ENCODE data around the gene SF3A1. TPM values are rescaled to one million over a fixed set of nuclear protein-coding genes. Genes with fewer than 3 reads are reported as not detected.

Gene SF3A1
- total RNA-seq, 1 donor from 2014 or later, result 15.5 TPM

DNA sequence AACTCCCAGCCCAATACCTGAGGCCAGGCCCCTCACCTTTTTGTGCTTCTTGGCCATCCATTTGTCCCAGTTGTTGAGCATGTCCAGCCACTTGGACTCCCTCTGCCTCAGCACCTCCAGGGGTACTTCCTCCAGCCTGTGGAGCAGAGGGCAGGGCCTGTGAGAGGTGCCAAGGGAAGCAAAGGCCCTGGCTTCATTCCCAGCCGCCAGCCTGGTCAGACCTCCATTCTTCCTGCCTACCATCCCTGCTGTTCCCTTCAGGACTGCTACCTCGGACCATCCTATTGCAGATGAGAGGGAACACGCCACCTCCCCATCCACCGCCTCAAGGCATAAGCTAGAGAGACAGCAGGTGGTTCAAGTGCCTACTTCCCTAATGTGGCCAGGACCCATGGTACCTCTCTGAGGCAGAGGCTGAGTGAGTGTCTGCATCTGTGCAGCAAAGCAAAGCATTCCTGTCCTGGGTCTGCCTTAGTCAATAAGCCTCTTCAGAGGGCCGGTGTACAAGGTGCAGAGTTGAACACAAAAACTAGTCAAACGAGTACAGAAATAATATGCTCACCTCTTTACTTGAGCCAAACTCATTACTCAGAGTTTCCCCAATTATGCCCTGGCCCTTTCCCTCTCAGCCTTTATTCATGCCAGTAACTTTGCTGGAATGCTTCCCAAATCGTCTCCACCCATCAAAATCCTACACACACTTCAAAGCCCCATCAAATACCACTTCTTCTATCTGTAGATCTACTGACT lies 52.0 kb downstream of the SF3A1 start:
- peak in 1 of 2 donors; percentile 72 for DNase-seq (ENCODE audit: low read depth in 2 of 2)

DNA sequence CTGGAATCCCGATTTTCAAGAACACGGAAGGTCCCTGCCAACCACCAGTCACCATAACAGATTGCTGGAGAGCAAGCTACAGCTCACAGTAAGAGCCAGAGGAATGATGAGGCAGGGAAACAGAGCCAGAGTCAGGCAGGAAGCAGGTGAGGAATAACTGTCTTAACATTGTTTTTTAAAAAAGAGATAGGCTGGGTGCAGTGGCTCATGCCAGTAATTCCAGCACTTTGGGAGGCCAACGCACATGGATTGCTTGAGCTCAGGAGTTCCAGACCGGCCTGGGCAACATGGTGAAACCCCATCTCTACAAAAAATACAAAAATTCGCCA lies 53.9 kb downstream of the SF3A1 start:
- DNase-seq (ENCODE audit: low read depth in 2 of 2), result peak; percentile 32 to 33

DNA sequence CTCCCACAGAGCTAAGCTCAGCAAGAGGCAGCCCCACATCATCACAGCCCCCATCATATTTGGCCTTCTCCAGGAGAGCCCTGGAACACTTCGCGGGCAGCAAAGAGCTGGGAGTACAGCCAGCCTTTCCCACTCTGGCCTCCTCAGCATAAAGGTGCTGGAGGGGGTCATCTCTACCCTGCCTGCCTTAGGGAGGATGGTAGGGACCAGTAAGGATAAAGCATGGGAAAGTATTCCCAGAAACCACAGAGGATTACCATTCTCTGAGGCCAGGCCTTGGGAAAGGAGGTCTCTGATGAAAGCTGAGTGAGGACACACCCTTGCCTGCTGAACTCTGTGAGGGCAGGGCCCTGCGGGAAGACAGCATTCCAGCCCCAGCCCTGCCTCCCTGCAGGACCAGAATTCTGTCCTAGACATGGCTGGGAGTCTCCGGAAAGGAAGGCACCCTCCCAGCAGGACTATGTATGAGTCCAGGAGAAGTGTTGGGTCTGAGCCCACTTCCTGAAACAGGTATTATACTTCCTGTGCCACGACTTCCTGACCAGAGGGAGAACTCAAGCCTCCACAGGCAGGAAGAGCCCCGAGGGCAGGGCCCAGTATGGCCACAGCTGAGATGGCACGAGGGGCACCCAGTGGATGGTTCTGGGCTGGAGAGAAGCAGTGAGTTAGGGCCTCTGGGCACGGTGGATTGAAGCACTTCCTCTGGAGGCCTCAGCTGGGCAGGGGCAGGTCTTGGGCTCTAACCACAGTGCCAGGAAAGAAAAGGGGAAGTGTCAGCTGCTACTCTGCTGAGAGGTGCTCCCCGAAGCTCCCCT lies 54.5 kb downstream of the SF3A1 start:
- no peak for DNase-seq (ENCODE audit: low read depth in 2 of 2)

DNA sequence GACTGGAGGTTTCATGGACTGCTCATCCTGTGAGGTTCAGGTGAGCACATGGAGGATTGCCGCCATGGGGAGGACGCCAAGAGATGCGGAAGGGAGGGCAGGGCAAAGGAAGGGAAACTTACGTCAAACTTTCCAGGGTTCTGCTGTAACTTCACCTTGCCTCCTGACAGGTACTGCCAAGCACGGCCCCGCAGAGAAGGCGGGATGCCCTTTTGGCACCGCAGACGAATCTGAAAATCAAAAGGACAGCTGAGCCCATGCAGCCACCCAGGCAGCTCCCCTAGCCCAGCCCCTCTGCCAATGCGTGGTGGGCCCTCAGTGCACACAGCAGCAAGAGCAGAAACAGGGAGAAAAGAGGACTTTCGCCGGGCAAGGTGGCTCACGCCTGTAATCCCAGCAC lies 57.4 kb downstream of the SF3A1 start:
- DNase-seq (ENCODE audit: low read depth in 2 of 2), result no peak

DNA sequence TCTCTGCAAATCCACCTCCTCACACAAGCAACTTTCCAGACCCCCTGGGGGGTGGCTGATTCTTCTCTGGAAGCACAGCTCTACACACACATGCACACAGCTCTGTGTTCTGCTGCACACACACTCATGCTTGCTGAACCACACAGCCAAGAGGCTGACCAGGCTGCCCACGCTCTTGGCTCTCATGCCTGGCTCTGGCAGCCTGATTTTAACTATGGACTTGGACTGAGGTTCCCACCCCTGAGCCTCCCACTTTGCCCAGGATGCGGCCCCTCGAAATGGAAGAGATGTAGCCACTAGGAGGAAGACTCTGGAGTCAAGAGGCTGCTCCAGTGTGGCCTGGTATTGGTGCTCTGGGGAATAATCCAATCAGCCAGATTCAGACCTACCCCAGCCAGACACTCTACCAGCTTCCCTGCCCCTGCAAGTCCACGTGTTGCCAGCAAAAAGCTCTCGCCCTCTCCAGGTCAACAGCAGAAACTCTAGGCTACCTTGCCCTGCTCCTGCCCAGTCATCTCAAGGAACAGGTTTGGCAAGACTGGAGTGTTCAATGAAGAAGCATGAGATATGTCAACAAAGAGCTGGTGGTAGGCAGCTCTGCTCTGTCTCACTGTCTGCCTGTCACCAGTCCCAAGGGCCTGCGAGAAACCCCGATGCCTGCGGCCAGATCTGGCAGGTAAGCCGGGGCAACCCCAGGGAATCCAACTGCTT lies 58.5 kb downstream of the SF3A1 start:
- no peak for DNase-seq (ENCODE audit: low read depth in 2 of 2)

DNA sequence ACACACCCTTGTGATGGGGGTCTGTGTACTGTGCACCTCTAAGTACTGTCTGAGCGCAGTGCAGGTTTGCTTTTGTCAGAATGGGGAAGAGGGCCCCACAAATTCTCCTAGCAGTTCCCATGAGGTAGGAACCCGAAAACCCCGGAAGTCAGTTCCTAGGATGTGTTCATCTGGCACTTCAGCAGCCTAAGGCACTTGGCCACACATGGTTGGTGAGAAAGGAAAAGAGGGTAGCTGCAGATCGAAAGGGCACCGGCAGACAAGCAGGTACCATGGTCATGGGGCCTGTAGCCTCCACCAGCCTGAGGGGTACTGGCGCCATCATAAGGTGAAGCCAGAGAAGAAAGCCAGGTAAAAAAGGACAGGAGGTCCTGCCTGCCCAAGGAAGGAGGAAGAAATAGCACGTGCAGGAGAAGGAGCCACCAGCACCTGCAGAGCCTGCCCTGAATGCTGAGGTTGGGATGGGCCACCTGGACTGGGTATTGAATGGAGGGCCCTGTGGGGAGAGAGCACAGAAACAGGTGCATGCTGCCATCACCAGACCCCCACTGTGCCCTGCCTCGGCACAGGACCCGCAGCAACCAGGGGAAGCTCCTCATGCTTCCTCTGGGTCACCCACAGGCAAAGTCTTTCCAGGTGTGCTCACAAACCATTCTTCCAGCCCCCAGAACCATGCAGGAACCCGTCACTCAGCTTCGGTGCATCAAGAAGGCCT lies 59.3 kb downstream of the SF3A1 start:
- DNase-seq (ENCODE audit: low read depth in 2 of 2), result no peak

DNA sequence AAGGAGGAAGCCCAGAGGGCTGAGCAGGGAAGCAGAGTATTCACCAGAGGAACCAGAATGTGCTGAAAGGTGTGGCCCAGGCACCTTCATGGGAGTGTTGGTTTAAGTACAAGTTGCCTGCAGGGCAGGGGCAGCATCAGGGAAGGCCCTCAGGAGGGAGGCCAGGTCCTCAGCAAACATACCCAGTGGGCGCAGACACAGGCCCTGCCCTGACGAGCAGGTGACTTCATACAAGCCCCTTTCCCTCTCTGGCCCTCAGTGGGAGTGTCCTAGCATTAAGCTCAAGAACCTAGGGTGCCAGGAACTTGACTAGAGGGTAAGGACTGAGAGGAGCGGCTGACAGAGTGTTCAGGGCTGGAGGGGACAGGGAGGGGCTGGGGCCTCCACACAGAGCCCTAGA lies 59.9 kb downstream of the SF3A1 start:
- no peak for DNase-seq (ENCODE audit: low read depth in 2 of 2)

DNA sequence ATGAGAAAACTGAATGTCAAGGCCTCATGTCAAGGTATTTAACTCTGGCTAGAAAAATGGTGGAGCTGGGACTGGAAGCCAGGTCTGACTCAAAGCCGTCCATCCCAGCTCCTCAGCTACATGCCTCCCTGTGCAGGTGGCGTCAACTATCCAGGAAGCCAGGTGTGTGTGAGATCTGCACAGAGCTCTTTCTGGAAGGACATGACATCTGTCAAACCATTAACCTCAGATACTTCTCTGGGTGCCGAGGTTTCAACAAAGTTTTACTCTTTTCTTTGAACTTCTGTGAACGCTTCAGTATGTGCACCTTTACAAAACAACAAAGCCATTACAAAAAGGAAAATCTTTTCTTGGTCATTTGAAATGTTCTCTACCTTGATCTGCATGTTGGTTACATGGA lies 60.4 kb downstream of the SF3A1 start:
- no peak for DNase-seq (ENCODE audit: low read depth in 2 of 2)

DNA sequence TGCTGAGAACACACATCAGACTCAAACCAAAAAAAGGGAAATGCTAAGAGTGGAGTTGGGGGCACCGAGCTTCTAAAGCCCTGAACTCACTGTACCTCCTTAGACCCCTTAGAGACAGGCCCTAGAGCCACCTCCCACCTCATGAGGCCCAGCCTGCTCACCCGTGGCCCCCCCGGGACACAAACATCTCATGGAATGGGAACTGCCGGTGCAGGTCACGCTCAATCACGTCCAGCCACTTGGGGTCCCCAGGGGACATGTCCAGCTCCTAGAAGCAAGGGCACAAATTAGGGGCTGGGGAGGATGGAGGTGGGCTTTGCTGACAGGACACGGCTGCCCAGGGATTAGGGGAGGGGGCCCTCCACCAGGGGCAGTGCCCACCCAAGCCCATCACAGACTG lies 61.1 kb downstream of the SF3A1 start:
- no peak for DNase-seq (ENCODE audit: low read depth in 2 of 2)

DNA sequence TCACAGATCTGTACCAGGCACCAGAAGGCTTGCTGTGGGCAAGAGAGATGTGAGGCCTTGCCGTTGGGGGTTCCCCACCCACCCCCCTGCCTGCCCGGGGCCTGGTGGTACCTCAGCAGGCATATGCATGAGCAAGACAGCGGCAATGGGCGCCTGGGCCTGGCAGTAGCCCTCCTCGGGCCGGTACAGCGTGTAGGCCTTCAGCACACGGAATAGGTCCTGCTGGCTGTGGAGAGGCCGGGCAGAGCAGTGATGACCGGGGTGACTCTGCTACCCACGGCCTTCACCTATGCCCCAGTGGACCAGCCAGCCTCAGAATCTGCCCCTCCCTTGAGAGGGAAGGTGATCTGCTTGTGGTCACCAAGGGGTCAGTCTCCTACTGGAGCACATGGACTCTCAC lies 61.9 kb downstream of the SF3A1 start:
- no peak for DNase-seq (ENCODE audit: low read depth in 2 of 2)

DNA sequence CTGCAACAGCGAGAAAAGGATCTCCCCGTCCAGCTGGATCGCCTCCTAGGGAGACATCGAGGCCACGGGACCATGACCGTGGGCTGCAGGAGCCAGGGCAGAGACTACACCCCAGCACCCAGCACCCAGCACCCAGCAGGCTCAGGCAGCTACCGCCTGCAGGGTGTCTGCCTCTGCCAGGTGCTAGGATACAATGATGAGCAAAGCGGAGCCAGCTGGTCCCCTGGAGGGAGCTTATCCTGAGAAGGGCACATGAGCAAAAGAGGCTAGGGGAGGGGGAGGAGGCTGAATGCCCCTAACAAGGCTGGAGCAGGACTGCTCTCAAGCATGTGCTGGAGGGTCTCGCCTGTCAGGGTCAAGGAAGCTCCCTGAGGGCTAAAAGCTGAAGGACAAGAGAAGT lies 62.6 kb downstream of the SF3A1 start:
- no peak for DNase-seq (ENCODE audit: low read depth in 2 of 2)

DNA sequence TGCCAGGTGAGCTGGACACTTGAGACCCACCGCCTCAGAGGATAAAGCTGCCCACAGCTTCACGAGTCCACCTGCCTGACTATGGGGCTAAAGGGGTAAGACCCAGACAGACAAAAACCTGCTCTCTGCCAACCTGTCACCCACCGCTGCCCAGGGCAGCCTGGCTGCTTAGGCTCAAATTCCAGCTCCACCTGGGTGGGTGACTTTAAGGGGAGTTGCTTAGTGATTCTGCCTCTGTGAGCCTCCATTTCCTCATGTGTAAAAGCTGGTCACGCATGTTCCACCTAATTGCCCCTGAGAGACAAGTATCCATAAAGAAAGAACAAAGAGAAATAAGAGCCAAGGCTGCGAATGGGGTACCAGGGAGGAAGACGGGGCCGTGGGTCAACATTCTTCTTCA lies 63.7 kb downstream of the SF3A1 start:
- no peak for DNase-seq (ENCODE audit: low read depth in 2 of 2)

DNA sequence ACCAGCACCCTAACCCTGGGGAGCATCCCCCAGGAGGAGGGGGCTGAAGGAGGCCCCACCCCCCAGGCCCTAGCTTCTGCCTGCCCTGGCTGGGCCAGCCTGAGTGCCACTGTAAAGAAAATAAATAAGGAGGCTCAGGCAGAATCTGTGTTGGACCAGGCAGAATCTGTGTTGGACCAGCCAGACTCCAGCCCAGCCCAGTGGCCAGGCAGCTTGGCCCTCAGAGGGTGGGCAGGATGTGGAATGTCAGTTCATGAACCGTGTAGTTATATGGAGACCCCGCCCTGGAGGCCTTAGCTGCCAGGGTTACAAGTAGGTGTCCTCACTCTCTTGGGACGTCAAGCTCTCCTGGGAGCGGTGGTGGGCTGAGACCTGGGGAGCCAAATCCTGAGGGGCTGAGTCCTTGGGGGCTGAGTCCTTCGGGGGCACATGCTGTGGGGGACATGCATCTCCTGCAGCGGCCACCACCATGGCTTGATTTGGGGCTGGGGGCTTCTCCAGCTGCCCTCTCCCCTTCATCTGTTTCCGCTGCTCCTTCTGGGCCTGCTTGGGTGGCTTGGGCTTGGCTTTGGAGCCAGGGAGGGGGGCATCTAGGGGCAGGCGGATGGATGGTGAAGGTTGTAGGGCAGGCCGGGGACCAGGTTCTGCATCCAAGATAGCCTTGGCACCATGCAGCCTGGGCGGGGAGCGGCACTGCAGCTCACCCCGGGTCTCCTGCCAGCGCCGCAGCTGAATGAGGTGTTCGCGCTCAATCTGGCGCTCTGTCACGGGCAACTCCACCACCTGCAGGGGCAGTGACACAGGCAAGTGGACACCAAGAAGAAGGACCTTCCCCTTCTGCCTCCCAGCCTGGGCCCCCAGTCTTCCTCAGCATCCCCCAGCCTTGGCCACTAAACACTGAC lies 64.4 kb downstream of the SF3A1 start:
- DNase-seq (ENCODE audit: low read depth in 2 of 2), result no peak

DNA sequence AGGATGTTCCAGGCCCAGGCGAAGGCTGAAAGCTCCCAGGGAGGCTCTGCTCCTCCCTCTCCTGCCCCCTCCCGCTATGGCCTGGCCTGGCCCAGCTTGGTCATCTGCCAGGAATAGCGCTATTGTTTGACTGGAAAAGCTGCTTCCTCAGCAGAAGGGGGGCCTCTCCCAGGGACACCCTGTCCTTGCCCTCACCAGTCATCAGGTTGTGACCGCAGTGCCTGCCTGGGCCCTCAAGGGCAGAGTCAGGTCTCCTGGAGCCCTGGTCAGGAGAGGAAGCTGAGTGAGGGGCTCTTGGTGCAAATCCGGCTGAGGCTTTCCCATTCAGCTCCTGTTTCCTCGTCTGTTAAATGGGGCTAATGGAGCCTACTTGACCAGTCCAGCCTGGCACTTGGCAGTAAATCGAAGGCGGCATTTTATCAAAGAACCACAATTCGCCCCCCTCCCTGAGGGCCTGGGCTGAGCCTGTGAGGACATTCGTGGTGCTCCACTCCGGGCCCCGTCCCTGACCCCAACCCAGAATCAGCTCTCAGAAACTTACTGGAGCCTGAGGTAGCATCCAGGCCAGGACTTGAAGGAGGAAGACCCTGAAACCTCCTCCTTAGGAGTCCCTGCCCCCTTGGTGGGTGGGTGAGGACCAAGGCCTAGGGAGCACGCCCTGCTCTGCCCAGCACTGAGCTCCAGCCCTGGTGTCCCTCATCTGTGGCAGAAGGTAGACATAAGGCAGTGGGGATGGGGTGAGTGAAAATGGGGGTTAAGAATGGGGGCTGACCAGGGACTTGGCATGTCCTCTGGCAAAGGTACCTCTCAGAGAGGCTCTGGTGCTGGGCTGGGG lies 65.4 kb downstream of the SF3A1 start:
- DNase-seq (ENCODE audit: low read depth in 2 of 2), result peak; percentile 94

DNA sequence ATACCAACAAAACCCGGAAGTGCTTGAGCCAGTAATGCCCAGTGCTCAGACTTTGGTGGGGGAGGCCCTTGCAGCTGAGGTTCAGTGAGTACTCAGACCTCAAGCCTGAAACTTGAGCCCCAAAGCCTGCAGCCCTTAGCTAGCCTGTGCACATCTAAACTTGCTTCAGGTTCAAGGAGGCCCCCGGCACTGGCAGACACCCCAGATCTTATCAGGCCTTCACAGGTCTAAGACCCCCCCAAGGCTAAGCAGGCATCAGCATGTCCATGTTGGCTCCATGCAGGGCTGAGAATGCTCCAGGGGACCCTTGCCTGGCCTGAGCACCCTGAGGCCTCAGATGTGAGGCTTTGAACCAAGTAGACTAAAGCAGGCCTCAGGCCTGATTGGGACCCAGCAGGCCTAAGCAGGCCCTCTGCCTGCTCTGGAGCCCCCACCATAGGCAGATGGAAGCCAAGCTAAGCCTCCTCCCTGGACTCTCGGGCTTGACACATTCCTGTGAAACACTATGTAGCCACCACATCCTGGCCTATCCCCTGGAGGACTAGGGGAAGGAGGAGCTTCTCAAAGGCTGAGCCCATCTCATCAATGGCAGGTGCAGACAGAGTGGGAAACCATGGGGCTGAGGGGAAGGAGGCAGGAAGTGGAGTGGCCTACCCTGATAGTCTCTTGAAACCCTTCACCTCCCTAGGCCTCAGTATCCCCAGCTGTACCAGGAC lies 66.2 kb downstream of the SF3A1 start:
- no peak for DNase-seq (ENCODE audit: low read depth in 2 of 2)

DNA sequence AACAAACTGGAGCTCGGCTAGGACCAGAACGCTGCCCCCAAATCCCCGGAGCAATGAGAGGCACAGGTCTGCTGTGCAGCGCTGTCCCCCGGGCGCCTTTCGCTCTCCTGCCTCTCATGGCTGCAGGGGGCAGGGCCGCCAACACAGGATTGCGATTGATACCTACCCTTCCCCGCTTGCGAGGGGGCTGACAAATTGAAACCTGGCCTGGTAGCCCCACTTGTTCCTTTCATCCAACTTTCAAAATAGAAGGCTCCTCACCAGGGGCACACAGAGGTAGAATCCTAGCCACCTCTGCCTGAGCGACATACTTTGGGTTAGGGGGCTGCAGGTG lies 66.7 kb downstream of the SF3A1 start:
- no peak for DNase-seq (ENCODE audit: low read depth in 2 of 2)

DNA sequence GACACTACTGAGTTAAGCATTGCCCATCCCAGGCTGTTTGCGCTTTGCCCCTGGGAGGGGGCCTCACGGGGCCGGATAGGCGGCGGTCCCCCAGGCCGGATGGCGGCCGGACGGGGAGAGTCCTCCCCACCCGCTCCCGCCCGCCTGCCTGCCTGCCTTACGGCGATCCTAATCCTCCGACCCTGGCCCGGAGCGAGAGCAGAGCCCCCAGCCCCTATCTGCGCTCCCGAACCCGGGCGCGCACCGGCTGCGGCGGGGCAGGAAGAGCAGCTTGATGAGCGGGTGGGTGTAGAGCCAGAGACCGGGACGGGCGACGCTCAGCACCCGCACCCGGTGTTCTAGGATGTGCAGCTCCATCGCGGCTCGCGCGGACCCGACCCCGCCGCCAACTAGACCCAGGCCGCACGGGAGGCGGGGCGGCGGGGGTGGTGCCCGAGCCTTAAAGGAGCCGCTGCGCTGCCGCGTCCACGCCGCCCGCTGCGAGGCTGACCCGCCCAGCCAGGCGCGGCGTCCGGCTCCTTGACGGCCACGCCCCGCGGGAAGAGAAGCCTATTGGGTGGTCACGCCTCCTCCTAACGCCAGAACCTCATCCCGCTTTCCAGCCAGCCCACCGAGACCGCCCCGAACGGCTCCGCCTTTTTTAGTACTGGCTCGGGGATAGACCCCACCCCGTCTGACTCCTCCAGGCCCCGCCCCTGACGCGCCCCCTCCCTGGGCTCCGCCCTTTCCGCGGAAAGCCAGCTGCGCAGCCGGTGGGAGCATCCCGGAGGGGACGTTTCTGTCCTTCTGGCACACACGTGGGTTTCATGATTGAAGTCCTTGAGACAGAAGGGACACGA lies 67.3 kb downstream of the SF3A1 start, which contains the start of gene CASTOR1:
Gene CASTOR1, minus strand, starts transcription at position 365 of the 839 bp plus-strand sequence. Its CDS starts 8 bp downstream, at position 357.
- DNase-seq (ENCODE audit: low read depth in 2 of 2), result peak; percentile 98

DNA sequence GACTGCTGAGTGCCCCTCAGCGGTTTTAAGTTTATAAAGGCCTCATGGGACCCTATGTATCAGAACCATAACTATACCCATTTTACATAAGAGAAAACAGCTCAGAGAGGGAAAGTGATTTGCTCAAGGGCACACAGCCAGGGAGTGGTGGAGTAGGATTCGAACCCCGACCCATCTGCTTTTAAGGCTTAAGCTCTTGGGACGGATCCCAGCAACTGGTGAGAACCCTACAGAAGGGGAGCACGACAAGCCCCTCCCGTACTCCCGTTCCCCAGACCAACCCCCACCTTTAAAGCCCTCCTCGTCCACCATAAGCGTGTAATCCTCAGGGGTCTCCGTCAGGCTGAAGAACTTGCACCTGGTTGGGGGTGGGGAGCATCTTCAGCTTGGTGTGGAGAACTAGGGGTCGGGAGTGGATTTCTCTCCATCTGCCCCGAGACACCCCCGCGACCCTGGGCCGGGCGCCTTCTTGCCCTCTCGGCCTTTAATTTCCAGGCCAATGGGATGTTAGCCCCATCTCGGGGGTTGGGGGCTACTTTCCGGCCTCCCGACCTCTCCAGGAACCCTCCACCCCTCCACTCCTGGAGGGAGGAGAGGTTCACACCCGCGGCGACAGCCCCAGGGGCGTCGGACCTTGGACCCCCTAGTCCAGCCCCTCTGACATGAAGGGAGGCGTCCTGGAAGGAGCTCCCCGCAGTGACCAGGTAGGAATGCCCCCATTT lies 68.1 kb downstream of the SF3A1 start:
- DNase-seq (ENCODE audit: low read depth in 2 of 2), result peak in 1 of 2 donors; percentile 7

All from lung microvascular endothelial cell (primary cell).